GM18951 (cell line): ENCODE measurements around the gene FAM184B.

ENCODE experiments used
- POLR2A ChIP-seq: IDR thresholded peaks from 4 replicates; pipeline ENCODE4 v1.6.1; 2011; ENCODE audit warnings: mild to moderate bottlenecking; ENCODE audit not compliant: insufficient read length, insufficient read depth; ENCODE audit errors: extremely low read depth
- in situ Hi-C: fragments of 300-500 bp; cut with MboI; formaldehyde crosslinking; loops from one replicate; pipeline ENCODE4 v1.12.0; 2022; ENCODE audit warnings: low sequenced_read_pairs, mixed read lengths, inconsistent platforms; ENCODE audit not compliant: unreplicated experiment

Gene FAM184B

DNA sequence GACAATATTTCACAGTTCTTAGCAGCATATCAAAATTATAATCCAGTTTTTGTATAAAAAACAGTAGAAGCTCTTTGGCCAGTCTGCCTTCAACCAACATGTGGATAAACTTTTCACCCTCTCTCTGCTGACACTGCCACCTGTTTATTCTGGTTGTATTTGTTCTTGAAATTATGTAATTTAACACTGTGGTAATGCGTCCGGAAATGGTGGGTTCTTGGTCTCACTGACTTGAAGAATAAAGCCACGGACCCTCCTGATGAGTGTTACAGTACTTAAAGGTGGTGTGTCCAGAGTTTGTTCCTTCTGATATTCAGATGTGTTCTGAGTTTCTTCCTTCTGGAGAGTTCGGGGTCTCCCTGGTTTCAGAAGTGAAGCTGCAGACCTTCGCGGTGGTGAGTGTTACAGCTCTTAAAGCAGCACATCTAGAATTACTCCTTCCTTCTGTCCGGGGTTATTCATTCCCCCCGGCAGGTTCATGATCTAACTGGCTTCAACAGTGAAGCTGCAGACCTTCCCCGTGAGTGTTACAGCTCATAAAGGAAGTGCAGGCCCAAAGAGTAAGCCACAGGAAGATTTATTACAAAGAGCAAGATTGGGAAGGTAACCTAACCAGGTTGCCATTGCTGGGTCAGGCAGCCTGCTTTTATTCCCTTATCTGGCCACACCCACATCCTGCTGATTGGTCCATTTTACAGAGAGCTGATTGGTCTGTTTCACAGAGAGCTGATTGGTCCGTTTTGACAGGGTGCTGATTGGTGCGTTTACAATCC lies 15.7 kb downstream of the FAM184B start:
- in situ Hi-C loops: no loop called here
- no peak for TF ChIP-seq POLR2A

DNA sequence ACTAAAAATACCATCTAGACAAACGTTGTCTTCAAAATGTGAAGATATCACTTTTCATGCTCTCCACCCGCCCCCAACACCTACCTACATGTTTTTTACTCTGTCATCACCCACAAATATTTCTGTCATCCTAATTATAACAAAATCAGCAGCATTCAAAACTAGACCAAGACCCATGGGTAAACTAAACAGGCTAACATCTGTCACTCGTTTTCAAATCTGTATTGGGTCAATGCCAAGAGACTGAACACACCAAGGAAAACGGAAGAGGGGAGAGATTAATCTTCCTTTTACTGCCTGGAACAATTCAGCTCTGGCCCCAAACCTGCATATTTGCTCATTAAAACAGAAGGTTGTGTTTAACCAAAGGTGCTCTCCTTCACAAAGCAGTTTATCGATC lies 17.5 kb downstream of the FAM184B start:
- no peak for TF ChIP-seq POLR2A
- in situ Hi-C loops: no loop called here

DNA sequence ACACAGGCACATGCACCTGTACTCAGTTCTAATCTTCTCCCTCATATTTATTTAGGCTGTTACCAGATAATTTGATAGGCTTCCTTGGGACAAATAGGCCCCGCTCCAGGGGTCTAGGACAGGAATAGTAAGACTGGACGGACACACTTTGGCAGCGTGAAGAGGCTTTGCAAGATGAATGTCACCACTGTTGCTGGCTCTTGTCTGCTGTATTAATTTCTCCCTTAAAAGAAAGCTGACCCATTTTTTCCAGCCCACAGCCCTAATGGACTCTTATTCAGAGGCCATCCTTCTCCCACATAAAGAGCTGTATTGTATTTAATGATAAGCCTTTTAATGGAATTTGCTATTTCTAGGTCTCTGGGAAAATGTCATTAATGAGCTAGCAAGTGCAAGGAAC lies 18.0 kb downstream of the FAM184B start:
- in situ Hi-C loops: no loop called here

GRCh38 chr4:17762726-17763125 lies 18.7 kb downstream of the FAM184B start:
- in situ Hi-C loops: no loop called here
- no peak for TF ChIP-seq POLR2A

More for the DNA sequence above, 18.0 kb downstream of the FAM184B start:
- TF ChIP-seq POLR2A: no peak

DNA sequence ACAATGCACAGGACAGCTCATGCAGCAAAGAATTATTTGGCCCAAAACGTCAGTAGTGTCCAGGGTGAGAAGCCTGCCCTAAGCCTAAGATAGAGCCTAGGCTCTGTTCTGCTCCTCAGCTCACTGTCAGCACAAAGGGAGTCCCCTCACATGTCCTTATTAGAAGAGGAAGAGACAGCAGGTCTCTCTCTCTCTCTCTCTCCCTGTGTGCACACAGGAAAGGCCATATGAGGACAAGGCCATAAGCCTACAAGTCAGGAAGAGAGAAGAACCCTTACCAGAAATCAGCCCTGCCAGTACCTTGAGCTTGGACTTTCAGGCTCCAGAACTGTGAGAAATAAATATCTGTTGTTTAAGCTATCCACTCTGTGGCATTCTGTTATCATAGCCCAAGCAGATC lies 20.4 kb downstream of the FAM184B start:
- TF ChIP-seq POLR2A: no peak
- in situ Hi-C loops: no loop called here

DNA sequence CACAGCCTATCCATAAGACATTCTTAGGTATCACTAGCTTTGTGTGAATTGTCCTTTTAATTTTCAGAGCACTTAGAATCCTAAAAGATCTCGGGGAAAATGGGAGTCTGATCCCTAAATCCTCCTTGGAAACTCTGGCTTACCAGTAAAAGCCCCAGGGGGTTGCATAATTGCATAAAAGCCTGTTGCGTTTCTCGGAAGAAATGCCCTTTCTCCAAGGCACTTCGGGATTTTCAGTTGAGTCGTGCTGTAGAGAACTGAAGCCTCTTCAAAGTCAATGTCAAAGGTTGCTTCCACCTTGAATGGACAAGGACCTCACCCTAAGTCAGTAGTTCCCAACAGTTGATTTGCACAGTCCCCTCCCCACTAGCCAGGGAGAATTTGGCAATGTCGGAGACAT lies 20.8 kb downstream of the FAM184B start:
- in situ Hi-C loops: no loop called here
- TF ChIP-seq POLR2A: no peak

GRCh38 chr4:17758485-17758884 lies 22.9 kb downstream of the FAM184B start:
- TF ChIP-seq POLR2A: no peak

DNA sequence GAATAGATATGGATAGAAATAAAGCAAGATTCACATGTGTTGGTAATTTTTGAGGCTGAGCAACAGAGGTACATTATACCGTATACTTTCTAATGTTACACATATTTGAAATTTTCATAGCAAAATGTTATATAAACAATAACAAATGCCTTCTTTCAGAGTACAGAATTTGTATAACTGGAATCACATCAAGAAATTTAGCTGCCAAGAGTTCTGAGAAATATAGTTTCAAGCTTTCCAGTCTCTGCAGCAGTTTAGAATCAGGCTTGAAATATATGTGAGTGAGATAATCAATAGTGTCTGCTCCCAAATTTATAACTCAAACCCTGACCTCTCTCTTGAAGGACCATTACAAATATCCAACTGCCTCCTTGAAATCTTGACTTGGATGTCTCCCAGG lies 23.8 kb downstream of the FAM184B start:
- TF ChIP-seq POLR2A: no peak
- in situ Hi-C loops: no loop called here

More at GRCh38 chr4:17758485-17758884, 22.9 kb downstream of the FAM184B start:
- in situ Hi-C loops: no loop called here

DNA sequence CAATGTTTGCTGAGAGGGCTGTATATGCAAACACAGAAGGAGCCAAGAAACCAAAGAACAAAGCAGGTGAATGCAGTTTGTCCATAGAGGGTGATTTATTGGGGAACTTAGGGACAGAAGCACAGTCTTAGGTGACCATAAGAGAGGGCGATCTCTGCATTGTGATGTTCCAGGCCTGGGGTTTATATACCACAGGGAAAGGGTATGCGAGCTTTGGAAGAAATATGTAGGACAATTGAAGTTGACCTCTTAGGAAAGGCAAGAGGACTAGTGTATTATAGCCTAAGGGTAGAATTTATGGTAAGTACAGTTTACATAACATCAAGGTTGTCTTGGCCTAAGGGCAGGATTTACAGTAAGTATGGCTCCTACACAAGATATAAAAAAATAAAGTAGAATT lies 27.8 kb downstream of the FAM184B start:
- no peak for TF ChIP-seq POLR2A
- in situ Hi-C loops: no loop called here

GRCh38 chr4:17740702-17741101 lies 40.7 kb downstream of the FAM184B start:
- TF ChIP-seq POLR2A: no peak
- in situ Hi-C loops: no loop called here

DNA sequence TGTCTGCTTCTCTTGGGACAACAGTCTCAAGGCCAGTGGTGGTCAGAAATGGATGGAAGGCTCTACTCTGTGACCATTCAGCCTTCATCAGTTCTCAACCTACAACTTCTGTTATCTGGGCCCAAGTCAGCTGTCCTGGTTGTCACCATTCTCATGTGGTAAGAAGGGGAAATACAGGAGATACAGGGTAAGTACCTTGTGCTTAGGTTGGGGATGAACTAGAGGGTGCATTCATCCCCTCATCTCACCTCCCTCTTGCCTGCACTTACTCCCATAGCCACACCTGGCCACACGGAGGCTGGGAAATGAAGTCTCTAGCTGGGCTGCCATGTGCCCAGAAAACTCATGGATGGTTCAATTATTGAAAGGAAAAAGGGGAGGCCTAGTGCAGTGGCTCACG lies 44.9 kb downstream of the FAM184B start:
- in situ Hi-C loops: no loop called here
- TF ChIP-seq POLR2A: no peak

- TF ChIP-seq POLR2A: no peak
- in situ Hi-C loops: no loop called here
Measured at GRCh38 chr4:17726911-17727310, 54.5 kb downstream of the FAM184B start.

GRCh38 chr4:17723648-17724047 lies 57.8 kb downstream of the FAM184B start:
- in situ Hi-C loops: no loop called here
- TF ChIP-seq POLR2A: no peak

GRCh38 chr4:17722356-17722700 lies 59.1 kb downstream of the FAM184B start:
- in situ Hi-C loops: no loop called here

More at GRCh38 chr4:17722356-17722700, 59.1 kb downstream of the FAM184B start:
- no peak for TF ChIP-seq POLR2A
